GM19025 (cell line): Measurements from ENCODE around the gene RAN.
"Not testable (repeated sequence)": the region's sequence is repeated elsewhere in the genome, so short reads cannot be mapped to it uniquely, and the experiment has no call there.

Source experiments
- ATAC-seq: cut with Tn5 transposase; IDR thresholded peaks from one replicate; pipeline ENCODE4 v1.9.1; 2021; ENCODE audit warnings: mild to moderate bottlenecking, low read depth, moderate library complexity; ENCODE audit not compliant: unreplicated experiment

Gene RAN

GRCh38 chr12:130876758-130877157, 4.9 kb downstream of the RAN start:
- no peak for ATAC-seq

GRCh38 chr12:130877333-130877732, 5.5 kb downstream of the RAN start:
- no peak for ATAC-seq

GRCh38 chr12:130878193-130879185, 6.6 kb downstream of the RAN start:
- no peak for ATAC-seq

GRCh38 chr12:130879212-130879686, 7.4 kb downstream of the RAN start:
- ATAC-seq: peak; percentile 63

- ATAC-seq: no peak
These were observed 8.0 kb downstream of the RAN start for GRCh38 chr12:130879781-130880389.

- no peak for ATAC-seq
These were observed 8.6 kb downstream of the RAN start for GRCh38 chr12:130880411-130880885.

- ATAC-seq: no peak
These were observed 9.2 kb downstream of the RAN start for GRCh38 chr12:130881046-130881445.

GRCh38 chr12:130881548-130881947, 9.7 kb downstream of the RAN start:
- no peak for ATAC-seq

GRCh38 chr12:130887190-130887589, 15.3 kb downstream of the RAN start:
- ATAC-seq: not testable (repeated sequence)

GRCh38 chr12:130904064-130904463, 32.2 kb downstream of the RAN start:
- no peak for ATAC-seq

- not testable (repeated sequence) for ATAC-seq
These were observed 33.1 kb downstream of the RAN start for GRCh38 chr12:130904936-130905455.

- no peak for ATAC-seq
These were observed 37.2 kb downstream of the RAN start for GRCh38 chr12:130909111-130909510.

- ATAC-seq: no peak
These were observed 39.3 kb downstream of the RAN start for GRCh38 chr12:130911193-130911592.

GRCh38 chr12:130911933-130912332, 40.1 kb downstream of the RAN start:
- ATAC-seq: no peak

- ATAC-seq: no peak
These were observed 44.5 kb downstream of the RAN start for GRCh38 chr12:130916241-130916911.

GRCh38 chr12:130917607-130918006, 45.7 kb downstream of the RAN start:
- ATAC-seq: no peak

- no peak for ATAC-seq
These were observed 47.2 kb downstream of the RAN start for GRCh38 chr12:130919086-130919485.

GRCh38 chr12:130920119-130920703, 48.3 kb downstream of the RAN start:
- no peak for ATAC-seq

GRCh38 chr12:130920723-130921381, 49.0 kb downstream of the RAN start:
- ATAC-seq: no peak

- no peak for ATAC-seq
These were observed 50.7 kb downstream of the RAN start for GRCh38 chr12:130922511-130922953.
